SU-DHL-6 (cell line): ENCODE data around the gene PRKCZ.

Experiments used
- H2AFZ ChIP-seq: fragments of 200-600 bp; sonication (generic); 2 replicates; pipeline ENCODE4 v1.6.1; 2014; ENCODE audit warnings: low read depth, mild to moderate bottlenecking, moderate library complexity, mixed read lengths, antibody characterized with exemption, low read length; ENCODE audit not compliant: severe bottlenecking
- H3F3A ChIP-seq: fragments of 200-600 bp; shearing (Covaris generic); 2 replicates; pipeline ENCODE4 v1.6.0; 2016; ENCODE audit warnings: antibody characterized with exemption, mild to moderate bottlenecking; ENCODE audit not compliant: insufficient read depth
- H3K27ac ChIP-seq: fragments of 200-600 bp; sonication (generic); 2 replicates; pipeline ENCODE4 v1.5.1; 2016; ENCODE audit warnings: low read depth, mild to moderate bottlenecking, low read length, moderate library complexity, mixed read lengths
- H3K27me3 ChIP-seq: fragments of 200-600 bp; sonication (generic), shearing (Covaris generic); 2 replicates; pipeline ENCODE4 v1.6.0; 2014; ENCODE audit warnings: mild to moderate bottlenecking, low read length
- H3K36me3 ChIP-seq: fragments of 200-600 bp; sonication (generic); 2 replicates; pipeline ENCODE4 v1.6.1; 2014; ENCODE audit warnings: mild to moderate bottlenecking, low read length, mixed read lengths
- H3K4me2 ChIP-seq: fragments of 300-600, 200-600 bp; shearing (Covaris generic), sonication (generic); 2 replicates; pipeline ENCODE4 v1.6.0; 2014; ENCODE audit warnings: low read length, low read depth, mild to moderate bottlenecking; ENCODE audit not compliant: poor library complexity, severe bottlenecking
- H3K4me3 ChIP-seq: fragments of 200-600 bp; sonication (generic); 2 replicates; pipeline ENCODE4 v1.5.1; 2014; ENCODE audit warnings: antibody characterized with exemption, low read length, mild to moderate bottlenecking, mixed read lengths; ENCODE audit not compliant: insufficient read depth, poor library complexity, severe bottlenecking
- H3K79me2 ChIP-seq: fragments of 200-600 bp; sonication (generic); 2 replicates; pipeline ENCODE4 v1.6.1; 2014; ENCODE audit warnings: mild to moderate bottlenecking, low read length, moderate library complexity; ENCODE audit not compliant: insufficient read depth
- H3K9ac ChIP-seq: fragments of 200-600 bp; sonication (generic); 2 replicates; pipeline ENCODE4 v1.7.0; 2014; ENCODE audit warnings: mild to moderate bottlenecking, low read length
- H3K9me2 ChIP-seq: fragments of 200-600 bp; sonication (generic); replicated peaks from 2 replicates; pipeline ENCODE4 v1.6.1; 2014; ENCODE audit warnings: low read length; ENCODE audit not compliant: insufficient read depth
- H3K9me3 ChIP-seq: fragments of 200-600 bp; sonication (generic); 2 replicates; pipeline ENCODE4 v1.6.1; 2014; ENCODE audit warnings: low read length, mixed read lengths; ENCODE audit not compliant: insufficient read depth
- H4K20me1 ChIP-seq: fragments of 200-600 bp; sonication (generic); 2 replicates; pipeline ENCODE4 v1.6.1; 2014; ENCODE audit warnings: low read depth, mild to moderate bottlenecking, antibody characterized with exemption, low read length, moderate library complexity, mixed read lengths
- CTCF ChIP-seq: fragments of 200-600 bp; sonication (generic); IDR thresholded peaks from one replicate; pipeline ENCODE4 v1.5.1; 2017; ENCODE audit warnings: antibody characterized with exemption, mild to moderate bottlenecking, low read length, moderate library complexity; ENCODE audit not compliant: insufficient read depth, poor library complexity, severe bottlenecking
- EZH2phosphoT487 ChIP-seq: fragments of 200-600 bp; sonication (generic), shearing (Covaris generic); conservative IDR thresholded peaks from 2 replicates; pipeline ENCODE4 v1.6.1; 2018; ENCODE audit warnings: mild to moderate bottlenecking, antibody characterized with exemption, low read length, moderate library complexity, mixed read lengths

The PRKCZ gene

GRCh38 chr1:2016123-2016522 is 34.1 kb upstream of the PRKCZ start:
- Histone ChIP-seq H3K9me3 (no peaks in the 10 kb centered on the region), H3K36me3 (no peaks in the 10 kb centered on the region), H3K4me3 (no peak overlapping the region), H3K27ac (no peak overlapping the region), H4K20me1 (no peaks in the 10 kb centered on the region), H3K79me2 (no peaks in the 10 kb centered on the region), H3F3A (no peaks in the 10 kb centered on the region), H3K27me3 (no peaks in the 10 kb centered on the region), H3K4me2 (no peak overlapping the region), H2AFZ (no peak overlapping the region), H3K9ac (no peak overlapping the region), H3K9me2 (no peaks in the 10 kb centered on the region)
- TF ChIP-seq EZH2phosphoT487 (no peak), CTCF (no peak)

DNA sequence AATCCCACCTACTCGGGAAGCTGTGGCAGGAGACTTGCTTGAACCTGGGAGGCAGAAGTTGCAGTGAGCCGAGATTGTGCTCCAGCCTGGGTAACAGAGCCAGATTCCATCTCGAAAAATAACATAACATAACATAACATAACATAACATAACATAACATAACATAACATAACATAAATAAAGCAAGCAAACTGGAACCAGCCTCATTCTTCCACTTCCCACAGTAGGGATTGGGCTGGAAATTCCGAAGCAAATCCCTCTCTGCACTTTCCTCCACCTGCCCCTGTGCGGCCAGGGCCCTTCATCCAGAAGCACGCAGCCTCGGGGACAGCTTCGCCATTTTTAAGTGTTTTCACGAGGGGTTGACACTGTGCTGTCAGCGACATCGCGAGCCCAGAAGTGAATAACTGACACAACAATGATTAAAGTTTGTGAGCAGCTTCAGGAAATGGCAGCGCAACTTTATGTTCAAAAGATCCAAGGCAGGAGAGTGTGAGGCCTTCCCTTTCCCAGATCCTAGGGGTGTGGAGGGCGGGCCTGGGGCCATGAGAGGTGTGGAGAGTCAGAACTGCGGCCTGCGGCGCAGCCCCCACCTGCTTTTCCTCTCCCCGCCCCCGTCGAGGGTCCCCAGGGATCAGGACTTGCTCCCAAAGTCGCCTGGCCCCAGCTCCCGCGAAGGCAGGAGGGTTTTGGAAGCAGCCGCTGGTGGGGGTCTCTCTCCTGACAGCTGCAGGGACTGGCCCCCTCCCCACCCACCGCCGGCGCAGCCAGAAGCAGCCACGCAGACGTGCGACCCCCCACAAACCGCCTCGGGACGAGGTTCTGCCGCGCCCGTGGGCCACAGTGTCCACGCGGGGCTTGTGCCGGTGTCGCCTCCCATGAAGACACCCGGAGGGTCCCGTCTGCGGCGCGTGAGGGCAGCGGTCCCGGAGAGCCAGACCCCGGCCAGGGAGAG is 31.7 kb upstream of the PRKCZ start:
- H3K27me3 ChIP-seq: no peaks in the 10 kb centered on the region
- H2AFZ ChIP-seq: no peak overlapping the region
- no peaks in the 10 kb centered on the region for H3F3A ChIP-seq
- H3K9me2 ChIP-seq: no peaks in the 10 kb centered on the region
- no peak overlapping the region for H3K4me2 ChIP-seq
- H4K20me1 ChIP-seq: no peaks in the 10 kb centered on the region
- H3K9me3 ChIP-seq: no peaks in the 10 kb centered on the region
- TF ChIP-seq CTCF: no peak
- no peak for TF ChIP-seq EZH2phosphoT487
- H3K9ac ChIP-seq: no peak overlapping the region
- no peaks in the 10 kb centered on the region for H3K36me3 ChIP-seq
- H3K27ac ChIP-seq: no peak overlapping the region
- no peak overlapping the region for H3K4me3 ChIP-seq
- no peaks in the 10 kb centered on the region for H3K79me2 ChIP-seq

DNA sequence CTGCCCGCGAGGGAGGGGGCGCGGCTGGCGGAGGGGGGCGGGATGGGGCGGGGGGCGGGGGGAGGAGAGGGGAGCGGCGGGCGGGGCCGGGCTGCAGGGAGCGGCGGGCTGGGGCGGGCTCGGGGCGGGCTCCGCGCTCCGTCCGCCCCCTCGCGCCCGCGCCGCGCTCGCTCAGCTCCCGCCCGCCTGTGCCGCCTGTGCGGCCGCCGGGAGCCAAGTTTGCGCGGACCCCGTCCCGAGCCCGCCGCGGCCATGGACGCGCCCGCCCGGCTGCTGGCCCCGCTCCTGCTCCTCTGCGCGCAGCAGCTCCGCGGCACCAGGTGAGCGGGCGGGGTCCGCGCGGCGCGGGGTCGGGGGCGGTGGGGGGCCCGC is 31.1 kb upstream of the PRKCZ start, which contains the start of gene GABRD:
Gene GABRD, plus strand, starts transcription at position 174 of the 372 bp plus-strand sequence. Its CDS starts 79 bp downstream, at position 253.
- H3K4me2 ChIP-seq: no peak within 1 kb of the TSS
- no peak within 1 kb of the TSS for H3K27ac ChIP-seq
- H3K9me3 ChIP-seq: no peaks in the 10 kb centered on the region
- no peak within 1 kb of the TSS for H2AFZ ChIP-seq
- H3K36me3 ChIP-seq: no peaks in the 10 kb centered on the region
- H3K79me2 ChIP-seq: no peaks in the 10 kb centered on the region
- H3K9me2 ChIP-seq: no peaks in the 10 kb centered on the region
- H3K27me3 ChIP-seq: no peaks in the 10 kb centered on the region
- no peak within 1 kb of the TSS for H3K4me3 ChIP-seq
- TF ChIP-seq CTCF: no peak
- TF ChIP-seq EZH2phosphoT487: no peak
- no peaks in the 10 kb centered on the region for H4K20me1 ChIP-seq
- no peaks in the 10 kb centered on the region for H3F3A ChIP-seq
- H3K9ac ChIP-seq: no peak within 1 kb of the TSS
